ENCODE data around the gene ZBTB18.

Gene ZBTB18

GRCh38 chr1:244050835-244051444, at the start of gene ZBTB18:
Gene ZBTB18, plus strand, starts transcription at chr1:244051283. Its CDS starts 149 bp downstream, at chr1:244051432.
- Histone ChIP-seq H3K4me3 (ENCODE audit: low read depth, low read length, poor library complexity, severe bottlenecking) (peak within 1 kb of the TSS; percentile 62), H3K9me3 (ENCODE audit: low read length) (no peaks in the 10 kb centered on the region), H3F3A (ENCODE audit: insufficient read depth, low read length) (no peaks in the 10 kb centered on the region), H3K9me2 (ENCODE audit: low read depth, low read length) (no peaks in the 10 kb centered on the region), H3K36me3 (ENCODE audit: insufficient read depth, low read length) (peaks cover 20% of the 10 kb centered on the region), H3K27ac (ENCODE audit: low read depth, low read length, poor library complexity, severe bottlenecking) (peak within 1 kb of the TSS; percentile 59), H3K27me3 (ENCODE audit: insufficient read depth, low read length) (no peaks in the 10 kb centered on the region), H2AFZ (ENCODE audit: low read length) (no peak within 1 kb of the TSS), H3K4me1 (ENCODE audit: insufficient read depth, low read length, severe bottlenecking) (peaks cover 35% of the 10 kb centered on the region), H3K79me2 (ENCODE audit: insufficient read depth, low read length) (no peaks in the 10 kb centered on the region), H3K4me2 (ENCODE audit: low read length) (peak within 1 kb of the TSS; percentile 91), H4K20me1 (ENCODE audit: insufficient read depth, low read length) (peaks cover 5% of the 10 kb centered on the region; the same call in 1 of the 2 replicates), H3K9ac (ENCODE audit: low read length) (no peak within 1 kb of the TSS; the same call in 1 of the 2 replicates)
- TF ChIP-seq EZH2 (IDR thresholded peaks at IDR 0.05; ENCODE audit: borderline replicate concordance, low read length) (no peak), CTCF (IDR thresholded peaks at IDR 0.05; ENCODE audit: low read length) (no peak)

- Histone ChIP-seq H3K4me2 (ENCODE audit: low read length) (no peak overlapping the region), H3F3A (ENCODE audit: insufficient read depth, low read length) (no peaks in the 10 kb centered on the region), H3K9me2 (ENCODE audit: low read depth, low read length) (no peaks in the 10 kb centered on the region), H3K27ac (ENCODE audit: low read depth, low read length, poor library complexity, severe bottlenecking) (no peak overlapping the region), H4K20me1 (ENCODE audit: insufficient read depth, low read length) (no peaks in the 10 kb centered on the region), H3K4me1 (ENCODE audit: insufficient read depth, low read length, severe bottlenecking) (no peaks in the 10 kb centered on the region), H3K79me2 (ENCODE audit: insufficient read depth, low read length) (no peaks in the 10 kb centered on the region), H3K9me3 (ENCODE audit: low read length) (no peaks in the 10 kb centered on the region), H3K27me3 (ENCODE audit: insufficient read depth, low read length) (no peaks in the 10 kb centered on the region), H3K9ac (ENCODE audit: low read length) (no peak overlapping the region), H3K4me3 (ENCODE audit: low read depth, low read length, poor library complexity, severe bottlenecking) (no peak overlapping the region), H2AFZ (ENCODE audit: low read length) (no peak overlapping the region), H3K36me3 (ENCODE audit: insufficient read depth, low read length) (no peaks in the 10 kb centered on the region)
- no peak for TF ChIP-seq CTCF (IDR thresholded peaks at IDR 0.05; ENCODE audit: low read length)
Measured at GRCh38 chr1:244002721-244003120, 48.4 kb upstream of the ZBTB18 start.

GRCh38 chr1:244005455-244005854, 45.6 kb upstream of the ZBTB18 start:
- Histone ChIP-seq H3K4me2 (ENCODE audit: low read length) (no peak overlapping the region), H3K9me3 (ENCODE audit: low read length) (no peaks in the 10 kb centered on the region), H3K4me1 (ENCODE audit: insufficient read depth, low read length, severe bottlenecking) (no peaks in the 10 kb centered on the region), H4K20me1 (ENCODE audit: insufficient read depth, low read length) (no peaks in the 10 kb centered on the region), H3K27ac (ENCODE audit: low read depth, low read length, poor library complexity, severe bottlenecking) (no peak overlapping the region), H3K4me3 (ENCODE audit: low read depth, low read length, poor library complexity, severe bottlenecking) (no peak overlapping the region), H3F3A (ENCODE audit: insufficient read depth, low read length) (no peaks in the 10 kb centered on the region), H3K9ac (ENCODE audit: low read length) (no peak overlapping the region), H3K9me2 (ENCODE audit: low read depth, low read length) (no peaks in the 10 kb centered on the region), H3K27me3 (ENCODE audit: insufficient read depth, low read length) (no peaks in the 10 kb centered on the region), H2AFZ (ENCODE audit: low read length) (no peak overlapping the region), H3K36me3 (ENCODE audit: insufficient read depth, low read length) (no peaks in the 10 kb centered on the region), H3K79me2 (ENCODE audit: insufficient read depth, low read length) (no peaks in the 10 kb centered on the region)
- TF ChIP-seq CTCF (IDR thresholded peaks at IDR 0.05; ENCODE audit: low read length), result no peak
- no peak for TF ChIP-seq EZH2 (IDR thresholded peaks at IDR 0.05; ENCODE audit: borderline replicate concordance, low read length)

Data from OCI-LY1 (cell line).